ENCODE results near the gene CRYZ.

CRYZ gene

DNA sequence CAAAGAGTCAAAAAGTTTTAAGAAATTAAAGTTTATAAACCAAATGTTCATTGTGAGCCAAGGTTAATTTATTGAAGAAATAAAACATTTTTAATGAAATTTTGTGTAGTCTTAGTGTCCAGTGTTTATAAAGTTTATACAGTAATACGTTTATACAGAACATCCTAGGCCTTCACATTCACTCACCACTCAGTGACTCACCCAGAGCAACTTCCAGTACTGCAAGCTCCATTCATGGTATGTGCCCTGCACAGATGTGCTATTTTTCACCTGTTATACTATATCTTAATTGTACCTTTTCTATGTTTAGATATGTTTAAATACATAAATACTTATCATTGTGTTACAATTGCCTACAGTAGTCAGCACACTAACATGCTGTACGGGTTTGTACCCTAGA, 33.7 kb upstream of the CRYZ start:
- TF ChIP-seq TAF1 (IDR thresholded peaks at IDR 0.05; ENCODE audit: borderline replicate concordance, insufficient read depth, low read length) = no peak
- no peak for TF ChIP-seq SIN3A (IDR thresholded peaks at IDR 0.05; ENCODE audit: borderline replicate concordance, insufficient read depth, low read length)
- no peak for TF ChIP-seq POLR2AphosphoS5 (IDR thresholded peaks at IDR 0.05; ENCODE audit: low read depth, low read length)
- TF ChIP-seq, protein P1, sequence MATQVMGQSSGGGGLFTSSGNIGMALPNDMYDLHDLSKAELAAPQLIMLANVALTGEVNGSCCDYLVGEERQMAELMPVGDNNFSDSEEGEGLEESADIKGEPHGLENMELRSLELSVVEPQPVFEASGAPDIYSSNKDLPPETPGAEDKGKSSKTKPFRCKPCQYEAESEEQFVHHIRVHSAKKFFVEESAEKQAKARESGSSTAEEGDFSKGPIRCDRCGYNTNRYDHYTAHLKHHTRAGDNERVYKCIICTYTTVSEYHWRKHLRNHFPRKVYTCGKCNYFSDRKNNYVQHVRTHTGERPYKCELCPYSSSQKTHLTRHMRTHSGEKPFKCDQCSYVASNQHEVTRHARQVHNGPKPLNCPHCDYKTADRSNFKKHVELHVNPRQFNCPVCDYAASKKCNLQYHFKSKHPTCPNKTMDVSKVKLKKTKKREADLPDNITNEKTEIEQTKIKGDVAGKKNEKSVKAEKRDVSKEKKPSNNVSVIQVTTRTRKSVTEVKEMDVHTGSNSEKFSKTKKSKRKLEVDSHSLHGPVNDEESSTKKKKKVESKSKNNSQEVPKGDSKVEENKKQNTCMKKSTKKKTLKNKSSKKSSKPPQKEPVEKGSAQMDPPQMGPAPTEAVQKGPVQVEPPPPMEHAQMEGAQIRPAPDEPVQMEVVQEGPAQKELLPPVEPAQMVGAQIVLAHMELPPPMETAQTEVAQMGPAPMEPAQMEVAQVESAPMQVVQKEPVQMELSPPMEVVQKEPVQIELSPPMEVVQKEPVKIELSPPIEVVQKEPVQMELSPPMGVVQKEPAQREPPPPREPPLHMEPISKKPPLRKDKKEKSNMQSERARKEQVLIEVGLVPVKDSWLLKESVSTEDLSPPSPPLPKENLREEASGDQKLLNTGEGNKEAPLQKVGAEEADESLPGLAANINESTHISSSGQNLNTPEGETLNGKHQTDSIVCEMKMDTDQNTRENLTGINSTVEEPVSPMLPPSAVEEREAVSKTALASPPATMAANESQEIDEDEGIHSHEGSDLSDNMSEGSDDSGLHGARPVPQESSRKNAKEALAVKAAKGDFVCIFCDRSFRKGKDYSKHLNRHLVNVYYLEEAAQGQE (IDR thresholded peaks at IDR 0.05; ENCODE audit: insufficient read depth in 1 of 2, low read depth in 2 of 2, low read length in 2 of 2) = no peak
- no peak for TF ChIP-seq FOXP2 (optimal IDR thresholded peaks at IDR 0.05; ENCODE audit: borderline replicate concordance, extremely low read depth, extremely low read length, insufficient read depth)

DNA sequence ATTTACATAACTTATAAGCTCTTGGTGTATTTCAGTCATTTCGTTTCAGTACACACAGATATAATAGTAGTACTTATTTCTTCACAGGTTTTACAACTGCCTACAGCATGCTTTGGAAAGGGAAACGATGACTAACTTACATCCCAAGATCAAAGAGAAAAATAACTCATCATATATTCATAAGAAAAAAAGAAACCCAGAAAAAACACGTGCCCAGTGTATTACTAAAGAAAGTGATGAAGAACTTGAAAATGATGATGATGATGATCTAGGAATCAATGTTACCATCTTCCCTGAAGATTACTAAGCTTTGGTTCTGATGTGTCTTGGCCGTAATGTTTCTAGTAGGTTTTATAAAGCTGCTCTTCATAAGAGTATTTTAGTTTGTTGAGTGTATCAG, 31.0 kb upstream of the CRYZ start:
- no peak for TF ChIP-seq SIN3A (IDR thresholded peaks at IDR 0.05; ENCODE audit: borderline replicate concordance, insufficient read depth, low read length)
- no peak for TF ChIP-seq FOXP2 (optimal IDR thresholded peaks at IDR 0.05; ENCODE audit: borderline replicate concordance, extremely low read depth, extremely low read length, insufficient read depth)
- no peak for TF ChIP-seq TAF1 (IDR thresholded peaks at IDR 0.05; ENCODE audit: borderline replicate concordance, insufficient read depth, low read length)
- no peak for TF ChIP-seq POLR2AphosphoS5 (IDR thresholded peaks at IDR 0.05; ENCODE audit: low read depth, low read length)
- TF ChIP-seq, protein P1 (IDR thresholded peaks at IDR 0.05; ENCODE audit: insufficient read depth in 1 of 2, low read depth in 2 of 2, low read length in 2 of 2) = no peak

DNA sequence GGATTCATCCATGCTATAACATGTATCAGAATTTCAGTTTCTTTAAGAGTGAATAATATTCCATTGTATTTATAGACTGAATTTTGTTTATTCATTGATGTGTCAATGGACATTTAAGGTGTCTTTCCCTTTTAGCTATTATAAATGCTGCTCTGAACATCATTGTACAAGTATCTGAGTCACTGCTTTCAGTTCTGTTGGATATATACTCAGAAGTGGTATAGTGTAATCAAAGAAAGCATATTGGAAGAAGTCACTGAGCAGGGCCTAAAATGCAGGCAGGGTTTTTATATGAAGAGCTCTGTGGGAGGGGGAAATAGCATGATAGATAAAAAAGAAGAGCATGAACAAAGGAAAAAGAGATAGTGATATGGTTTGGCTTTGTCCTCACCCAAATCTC, 22.6 kb upstream of the CRYZ start:
- no peak for TF ChIP-seq TAF1 (IDR thresholded peaks at IDR 0.05; ENCODE audit: borderline replicate concordance, insufficient read depth, low read length)
- no peak for TF ChIP-seq SIN3A (IDR thresholded peaks at IDR 0.05; ENCODE audit: borderline replicate concordance, insufficient read depth, low read length)
- no peak for TF ChIP-seq FOXP2 (optimal IDR thresholded peaks at IDR 0.05; ENCODE audit: borderline replicate concordance, extremely low read depth, extremely low read length, insufficient read depth)
- TF ChIP-seq POLR2AphosphoS5 (IDR thresholded peaks at IDR 0.05; ENCODE audit: low read depth, low read length) = no peak
- TF ChIP-seq, protein P1 (IDR thresholded peaks at IDR 0.05; ENCODE audit: insufficient read depth in 1 of 2, low read depth in 2 of 2, low read length in 2 of 2) = no peak

DNA sequence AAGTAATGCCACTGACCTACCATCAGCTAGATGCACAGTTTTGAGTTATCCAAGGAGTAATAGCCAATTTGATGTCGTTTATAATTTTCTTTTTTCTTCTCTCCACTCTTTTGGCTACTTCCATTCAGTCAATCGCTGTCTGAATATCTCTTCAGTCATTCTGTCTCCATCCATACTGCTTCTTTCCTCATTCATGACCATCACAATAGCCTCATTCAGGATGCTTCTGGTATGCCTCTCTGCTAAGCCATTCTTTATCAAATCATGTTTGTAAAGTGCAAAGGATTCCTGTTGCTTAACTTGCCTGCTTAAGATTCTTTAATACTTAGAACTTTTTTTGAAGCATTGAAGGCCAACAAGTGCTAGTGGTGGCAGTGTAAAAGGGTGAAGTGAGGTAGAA, 20.3 kb upstream of the CRYZ start:
- TF ChIP-seq, protein P1 (IDR thresholded peaks at IDR 0.05; ENCODE audit: insufficient read depth in 1 of 2, low read depth in 2 of 2, low read length in 2 of 2) = no peak
- TF ChIP-seq FOXP2 (optimal IDR thresholded peaks at IDR 0.05; ENCODE audit: borderline replicate concordance, extremely low read depth, extremely low read length, insufficient read depth) (no peak), SIN3A (IDR thresholded peaks at IDR 0.05; ENCODE audit: borderline replicate concordance, insufficient read depth, low read length) (no peak), POLR2AphosphoS5 (IDR thresholded peaks at IDR 0.05; ENCODE audit: low read depth, low read length) (no peak), TAF1 (IDR thresholded peaks at IDR 0.05; ENCODE audit: borderline replicate concordance, insufficient read depth, low read length) (no peak)

DNA sequence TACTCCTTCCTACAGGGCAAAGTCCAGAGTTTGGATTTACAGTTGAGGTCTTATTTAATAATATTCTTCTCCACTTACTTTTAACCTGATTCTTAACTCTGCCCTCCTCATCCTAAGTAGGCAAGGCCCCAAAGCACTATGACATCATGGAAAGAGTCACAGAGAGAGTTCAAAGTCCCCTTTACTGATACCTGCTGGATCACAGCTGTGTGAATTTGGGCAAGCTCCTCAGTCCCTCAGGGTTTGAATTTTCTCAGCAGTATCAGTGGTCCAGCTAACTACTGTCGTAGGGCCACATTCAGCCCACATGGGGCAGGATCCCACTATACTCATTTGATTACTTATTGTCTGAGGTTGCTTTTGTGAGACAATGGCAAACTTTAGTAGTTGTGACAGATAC, 16.1 kb upstream of the CRYZ start:
- TF ChIP-seq POLR2AphosphoS5 (IDR thresholded peaks at IDR 0.05; ENCODE audit: low read depth, low read length) (no peak), TAF1 (IDR thresholded peaks at IDR 0.05; ENCODE audit: borderline replicate concordance, insufficient read depth, low read length) (no peak), FOXP2 (optimal IDR thresholded peaks at IDR 0.05; ENCODE audit: borderline replicate concordance, extremely low read depth, extremely low read length, insufficient read depth) (no peak), SIN3A (IDR thresholded peaks at IDR 0.05; ENCODE audit: borderline replicate concordance, insufficient read depth, low read length) (no peak)
- TF ChIP-seq, protein P1 (IDR thresholded peaks at IDR 0.05; ENCODE audit: insufficient read depth in 1 of 2, low read depth in 2 of 2, low read length in 2 of 2) = no peak

All from PFSK-1 (cell line).